HG03520 (cell line): ENCODE measurements around the gene PICALM.

Source experiments
- ATAC-seq: cut with Tn5 transposase; IDR thresholded peaks from one replicate; pipeline ENCODE4 v1.9.1; 2021; ENCODE audit warnings: mild to moderate bottlenecking, moderate library complexity; ENCODE audit not compliant: unreplicated experiment

The PICALM gene

GRCh38 chr11:86087256-86087655, 18.4 kb upstream of the PICALM start:
- ATAC-seq = no peak

DNA sequence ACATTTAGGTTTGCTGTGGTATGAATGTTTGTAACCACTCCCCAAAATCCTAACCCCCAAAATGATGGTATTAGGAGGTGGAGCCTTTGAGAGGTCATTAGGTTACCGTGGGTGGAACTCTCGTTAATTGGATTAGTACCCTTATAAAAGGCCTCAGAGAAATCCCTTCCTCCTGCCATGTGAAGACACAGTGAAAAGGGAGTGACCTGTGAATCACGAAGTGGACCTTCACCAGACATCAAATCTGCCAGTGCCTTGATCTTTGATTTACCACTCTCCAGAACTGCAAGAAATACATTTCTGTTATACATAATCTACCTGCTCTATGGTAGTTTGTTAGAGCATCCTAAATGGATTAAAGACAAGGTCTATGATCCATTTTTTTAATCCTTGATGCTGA, 12.6 kb upstream of the PICALM start:
- no peak for ATAC-seq

GRCh38 chr11:86079421-86079820, 10.5 kb upstream of the PICALM start:
- no peak for ATAC-seq

GRCh38 chr11:86073948-86074347, 5.1 kb upstream of the PICALM start:
- ATAC-seq = no peak

- ATAC-seq = no peak
Measured at GRCh38 chr11:86072211-86072610, 3.3 kb upstream of the PICALM start.

- no peak for ATAC-seq
Measured at GRCh38 chr11:86070142-86071056, 1.5 kb upstream of the PICALM start.

- ATAC-seq = no peak
Measured at GRCh38 chr11:86069408-86070101, 671 bp upstream of the PICALM start.

GRCh38 chr11:86068138-86068871, 579 bp downstream of the PICALM start:
- peak; percentile 17 for ATAC-seq

DNA sequence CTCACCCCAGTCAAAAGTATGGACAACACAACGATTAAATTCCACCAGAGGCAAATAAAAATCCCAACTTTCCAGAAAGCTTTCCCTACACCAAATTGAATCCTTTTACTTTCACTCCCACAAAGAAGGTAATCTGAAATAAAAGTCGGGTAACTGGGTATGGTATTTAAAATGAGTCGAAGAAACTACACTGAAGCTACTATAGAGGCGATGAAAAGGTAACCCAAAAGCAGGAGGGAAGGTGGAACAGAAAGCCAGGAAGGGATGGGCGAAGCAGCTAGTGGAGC, 1.1 kb downstream of the PICALM start:
- no peak for ATAC-seq

DNA sequence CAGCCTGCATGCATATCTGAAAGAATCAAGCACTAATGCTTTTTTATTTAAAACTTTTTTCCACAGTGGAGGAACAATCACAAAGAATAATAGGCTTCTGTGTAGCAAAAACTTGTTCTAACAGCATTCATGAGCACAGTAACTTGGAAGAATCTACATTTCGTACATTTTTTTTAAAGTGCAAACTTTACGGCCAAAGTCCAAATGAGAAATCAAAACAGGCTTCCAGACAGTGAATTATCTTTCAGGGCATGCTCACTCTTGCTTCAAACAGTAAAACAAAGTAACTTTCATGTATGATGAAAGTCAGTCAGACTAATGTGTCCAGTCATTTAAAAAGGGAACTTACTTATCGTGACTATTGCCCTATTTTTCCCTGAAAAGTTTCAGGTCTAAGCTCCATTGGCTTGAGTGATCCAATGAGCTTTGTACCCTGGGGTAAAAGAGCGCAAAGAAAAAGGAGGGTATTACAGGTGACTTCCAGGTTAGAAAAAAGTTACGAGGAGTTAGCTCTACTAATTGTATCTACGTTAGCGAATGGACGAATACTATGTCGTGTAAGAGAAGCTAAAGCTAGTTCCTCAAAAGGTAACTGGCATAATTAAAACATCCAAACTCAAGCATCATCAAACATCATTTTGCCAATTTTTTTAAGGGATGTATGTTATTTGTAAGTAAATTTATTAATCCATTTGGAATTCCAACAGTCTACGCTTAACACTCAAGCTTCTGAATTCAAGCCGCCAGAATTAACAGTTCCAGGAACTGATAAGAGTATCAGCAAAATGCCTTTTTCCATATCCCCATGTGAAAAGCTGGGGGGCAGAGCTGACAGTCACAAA, 1.7 kb downstream of the PICALM start:
- ATAC-seq = no peak

- ATAC-seq = no peak
Measured at GRCh38 chr11:86066657-86067008, 2.3 kb downstream of the PICALM start.

- no peak for ATAC-seq
Measured at GRCh38 chr11:86066033-86066432, 2.9 kb downstream of the PICALM start.

DNA sequence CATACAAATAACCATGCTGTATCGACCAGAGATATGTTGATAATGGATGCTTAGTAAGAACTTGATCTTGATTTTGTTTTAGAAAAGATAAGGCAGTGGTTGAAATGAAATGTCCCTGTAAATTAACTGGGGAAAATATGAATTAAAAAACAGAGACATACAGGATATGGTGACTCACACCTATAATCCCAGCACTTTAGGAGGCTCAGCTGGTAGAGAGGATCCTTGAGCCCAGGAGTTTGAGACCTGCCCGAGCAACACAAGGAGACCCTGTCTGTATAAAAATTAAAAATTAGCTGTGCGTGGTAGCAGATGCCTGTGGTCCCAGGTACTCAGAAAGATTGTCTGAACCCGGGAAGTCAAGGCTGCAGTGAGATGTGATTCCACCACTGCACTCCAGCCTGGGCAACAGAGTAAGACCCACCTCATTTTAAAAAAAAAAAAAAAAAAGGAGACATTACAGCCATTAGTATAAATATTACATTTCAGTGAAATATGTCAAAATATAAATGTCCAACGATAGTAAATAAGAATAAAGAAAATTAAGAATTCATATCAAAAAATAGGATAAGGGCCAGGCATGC, 4.6 kb downstream of the PICALM start:
- ATAC-seq = no peak

GRCh38 chr11:86063536-86063935, 5.3 kb downstream of the PICALM start:
- ATAC-seq = no peak

GRCh38 chr11:86062719-86063118, 6.2 kb downstream of the PICALM start:
- ATAC-seq = no peak

- no peak for ATAC-seq
Measured at GRCh38 chr11:86061483-86062205, 7.2 kb downstream of the PICALM start.

DNA sequence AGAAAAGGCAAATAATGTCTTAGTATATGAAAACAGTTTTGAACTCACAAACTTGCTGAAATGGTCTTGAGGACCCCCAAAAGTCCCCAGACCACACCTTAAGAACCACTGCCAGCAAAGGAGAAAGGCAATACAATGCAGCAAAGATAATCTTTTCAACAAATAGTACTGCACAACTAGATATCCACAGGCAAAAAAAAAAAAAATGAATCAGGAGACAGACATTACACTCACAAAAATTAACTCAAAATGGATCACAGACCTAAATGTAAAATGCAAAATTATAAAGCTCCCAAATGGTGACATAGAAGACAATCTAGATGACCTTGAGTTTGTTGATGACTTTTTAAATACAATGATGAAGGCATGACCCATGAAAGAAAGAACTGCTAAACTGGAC, 8.3 kb downstream of the PICALM start:
- no peak for ATAC-seq

GRCh38 chr11:86058360-86058759, 10.5 kb downstream of the PICALM start:
- no peak for ATAC-seq

DNA sequence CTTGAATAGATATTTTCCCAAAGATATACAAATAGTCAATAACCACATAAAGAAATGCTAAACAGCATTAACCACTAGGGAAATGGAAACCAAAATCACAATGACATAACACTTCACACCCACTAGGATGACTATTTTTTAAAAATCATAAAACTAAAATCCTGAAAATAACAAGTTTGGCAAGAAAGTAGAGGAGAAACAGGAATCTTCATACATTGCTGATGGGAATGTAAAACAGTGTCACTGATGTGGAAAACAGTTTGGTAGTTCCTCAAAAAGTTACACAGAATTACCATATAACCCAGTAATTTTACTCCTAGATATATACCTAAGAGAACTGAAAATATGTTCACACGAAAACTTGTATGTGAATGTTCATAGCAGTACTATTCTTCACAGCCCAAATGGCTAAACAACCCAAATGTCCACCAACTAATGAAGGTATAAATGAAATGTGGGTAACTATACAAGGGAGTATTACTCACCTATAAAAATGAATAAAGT, 12.5 kb downstream of the PICALM start:
- no peak for ATAC-seq
